Adrenal gland (tissue), 5 donors: ENCODE measurements around the gene CHL1.

Source experiments
- CTCF ChIP-seq, 6 experiments: fragments of 450-650 bp in 4 of 6; fragments of 200-600 bp in 2 of 6; sonication (generic) in 1 of 6; IDR thresholded peaks; 1 replicate in 5 of 6; 2 replicates in 1 of 6; pipeline versions ENCODE4 v1.5.1 to v1.8.0; 2016 to 2021; ENCODE audit warnings: antibody characterized with exemption in 6 of 6, mild to moderate bottlenecking in 2 of 6, moderate library complexity in 1 of 6
- POLR2A ChIP-seq, 2 donors: fragments of 450-650 bp; IDR thresholded peaks; one replicate each; pipeline ENCODE4 v1.6.1; 2017; ENCODE audit warnings: antibody characterized with exemption in 2 of 2, mild to moderate bottlenecking in 2 of 2, moderate library complexity in 1 of 2
- donor health status: DM: no; HTN: no; CAD: no.

- no peak for TF ChIP-seq POLR2A (IDR thresholded peaks at IDR 0.05)
- TF ChIP-seq CTCF (IDR thresholded peaks at IDR 0.05), result no peak
These were observed 262.2 kb downstream of the CHL1 start for GRCh38 chr3:458653-459310.
